Measurements from ENCODE around the gene RAMACL.
"Not testable (repeated sequence)": the region's sequence is repeated elsewhere in the genome, so short reads cannot be mapped to it uniquely, and the experiment has no call there.

The RAMACL gene

GRCh38 chr6:166586424-166587156 lies at the start of gene RAMACL:
Gene RAMACL (minus strand): TSS chr6:166586678. CDS start chr6:166586477, 201 bp downstream.
- peak; percentile 62 to 72 for DNase-seq

- DNase-seq = no peak
Observed at GRCh38 chr6:166635013-166635970, 48.8 kb upstream of the RAMACL start.

GRCh38 chr6:166634581-166634980 lies 48.1 kb upstream of the RAMACL start:
- DNase-seq = not testable (repeated sequence)

GRCh38 chr6:166633732-166634535 lies 47.5 kb upstream of the RAMACL start:
- DNase-seq = no peak

- no peak for DNase-seq
Observed at GRCh38 chr6:166632731-166633130, 46.3 kb upstream of the RAMACL start.

GRCh38 chr6:166630462-166630861 lies 44.0 kb upstream of the RAMACL start:
- no peak for DNase-seq

- no peak for DNase-seq
Observed at GRCh38 chr6:166629628-166630027, 43.1 kb upstream of the RAMACL start.

GRCh38 chr6:166627875-166628801 lies 41.7 kb upstream of the RAMACL start:
- DNase-seq = peak; percentile 35 to 61

- DNase-seq = peak; percentile 100
Observed at GRCh38 chr6:166627033-166627874, 40.8 kb upstream of the RAMACL start, which contains the start of gene RPS6KA2. Gene RPS6KA2 (minus strand): TSS chr6:166627251. CDS start chr6:166627019, 232 bp downstream.

GRCh38 chr6:166626177-166627032 lies 39.9 kb upstream of the RAMACL start:
- DNase-seq = peak; percentile 16 to 24

GRCh38 chr6:166625356-166625755 lies 38.9 kb upstream of the RAMACL start:
- no peak for DNase-seq

- DNase-seq = peak in 1 of 2 donors; percentile 28
Observed at GRCh38 chr6:166624275-166624674, 37.8 kb upstream of the RAMACL start.

- no peak for DNase-seq
Observed at GRCh38 chr6:166623318-166623717, 36.8 kb upstream of the RAMACL start.

- no peak for DNase-seq
Observed at GRCh38 chr6:166621114-166621540, 34.6 kb upstream of the RAMACL start.

- no peak for DNase-seq
Observed at GRCh38 chr6:166620478-166621113, 34.1 kb upstream of the RAMACL start.

- no peak for DNase-seq
Observed at GRCh38 chr6:166619912-166620311, 33.4 kb upstream of the RAMACL start.

GRCh38 chr6:166618866-166619761 lies 32.6 kb upstream of the RAMACL start:
- no peak for DNase-seq

- no peak for DNase-seq
Observed at GRCh38 chr6:166618251-166618650, 31.8 kb upstream of the RAMACL start.
